ENCODE measurements around the gene COX8C.

Gene COX8C, protein sequence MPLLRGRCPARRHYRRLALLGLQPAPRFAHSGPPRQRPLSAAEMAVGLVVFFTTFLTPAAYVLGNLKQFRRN

DNA sequence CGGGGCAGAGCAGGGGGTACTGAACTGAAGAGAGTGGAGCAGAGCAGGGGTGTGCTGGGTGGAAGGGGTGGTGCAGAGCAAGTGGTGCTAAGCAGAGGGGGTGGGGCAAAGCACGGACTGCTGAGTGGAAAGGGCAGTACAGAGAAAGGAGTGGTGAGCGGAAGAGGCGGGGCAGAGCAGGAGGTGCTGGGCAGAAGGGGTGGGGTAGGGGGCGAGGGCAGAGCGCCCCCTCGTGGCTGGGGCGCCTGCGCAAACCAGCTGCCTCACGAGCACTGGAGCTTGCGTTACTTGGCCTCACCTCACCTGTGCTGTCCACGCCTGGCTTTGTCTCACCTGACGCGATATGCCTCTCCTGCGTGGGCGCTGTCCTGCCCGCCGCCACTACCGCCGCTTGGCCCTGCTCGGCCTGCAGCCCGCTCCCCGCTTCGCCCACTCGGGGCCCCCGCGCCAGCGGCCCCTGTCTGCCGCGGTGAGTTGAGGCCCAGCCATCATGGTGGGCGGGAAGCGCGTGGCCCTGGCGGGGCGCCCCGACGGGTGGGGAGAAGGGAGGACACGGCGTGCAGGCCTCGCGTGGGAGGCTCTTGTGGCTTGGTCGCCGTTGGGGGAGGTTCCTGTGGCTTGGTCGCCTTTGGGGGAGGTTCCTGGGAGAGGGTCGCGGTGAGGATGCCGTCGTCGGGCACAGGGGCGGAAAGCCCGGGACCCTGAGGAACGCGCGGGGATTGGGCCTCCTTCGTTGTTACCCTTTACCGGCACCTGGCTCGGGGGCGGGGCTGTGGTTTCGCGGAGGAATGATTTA, at the start of gene COX8C:
Gene COX8C, plus strand, starts transcription at position 257 of the 796 bp plus-strand sequence. Its CDS starts 87 bp downstream, at position 344.
- DNase-seq: no peak

DNA sequence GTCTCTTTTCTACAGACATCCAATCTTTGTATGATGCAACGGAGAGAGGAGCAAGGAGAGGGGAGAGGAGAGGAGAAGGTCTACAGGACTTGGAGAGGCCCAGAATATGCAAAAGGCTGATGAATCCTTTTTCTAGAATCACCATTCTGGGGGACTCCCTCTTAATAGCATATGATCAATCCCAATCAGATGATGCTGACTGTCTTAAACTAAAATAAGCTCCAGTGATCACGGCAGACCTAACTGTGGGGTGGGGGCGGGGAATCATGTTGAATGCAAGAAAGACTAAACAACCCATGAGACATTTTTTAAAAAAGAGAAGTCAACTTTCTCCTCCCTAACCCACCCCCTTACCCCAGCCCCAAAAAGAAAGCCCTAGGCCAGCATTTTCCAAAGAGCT, 47.6 kb upstream of the COX8C start:
- no peak for DNase-seq

DNA sequence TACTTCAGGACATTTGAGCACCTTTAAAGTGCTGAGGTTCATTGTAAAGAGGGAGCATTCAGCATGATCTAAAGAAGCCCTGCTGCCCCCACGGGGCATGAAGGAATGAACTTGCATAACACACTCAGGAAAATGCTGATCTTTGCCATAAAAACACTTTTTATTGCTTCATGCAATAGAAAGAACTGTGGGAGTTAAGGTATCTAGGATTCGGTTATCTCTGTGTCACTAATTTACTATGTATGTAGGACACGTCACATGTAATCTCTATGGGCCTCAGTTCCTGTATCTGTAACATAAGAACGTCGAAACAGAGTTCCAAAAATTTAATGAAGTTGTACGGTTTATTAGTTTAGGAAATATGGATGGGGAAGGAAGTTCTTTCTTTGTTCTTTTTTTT, 47.1 kb upstream of the COX8C start:
- DNase-seq: no peak

DNA sequence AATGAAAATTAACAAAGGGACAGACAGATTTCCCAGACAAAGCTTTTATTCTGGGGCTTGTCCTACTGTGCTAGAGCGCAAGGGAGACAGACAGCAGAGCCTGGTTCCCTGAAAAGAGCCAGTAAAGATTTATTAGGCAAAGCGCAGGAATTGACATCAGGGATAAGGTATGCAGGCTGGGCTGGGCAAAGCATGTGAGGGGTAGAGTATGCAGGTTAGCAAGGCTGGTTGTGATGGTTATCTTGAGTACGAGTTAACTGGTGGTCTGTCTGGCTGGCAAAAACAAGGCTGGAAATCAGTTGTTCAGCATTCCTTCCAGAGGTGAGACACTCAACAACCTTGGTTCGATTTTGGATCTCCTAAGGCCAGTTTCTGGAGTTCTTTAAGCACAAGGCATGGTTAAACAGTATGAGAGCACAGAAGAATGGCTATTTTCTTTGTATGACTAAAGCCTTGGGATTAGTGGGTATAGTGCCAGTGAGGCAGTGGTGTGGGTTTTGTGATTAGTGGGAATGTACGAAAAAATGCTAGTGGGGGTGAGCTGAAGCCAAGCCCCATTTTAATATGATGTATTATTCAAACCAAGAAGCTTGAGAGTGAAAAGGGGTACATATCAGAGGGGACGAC, 45.0 kb upstream of the COX8C start:
- no peak for DNase-seq

DNA sequence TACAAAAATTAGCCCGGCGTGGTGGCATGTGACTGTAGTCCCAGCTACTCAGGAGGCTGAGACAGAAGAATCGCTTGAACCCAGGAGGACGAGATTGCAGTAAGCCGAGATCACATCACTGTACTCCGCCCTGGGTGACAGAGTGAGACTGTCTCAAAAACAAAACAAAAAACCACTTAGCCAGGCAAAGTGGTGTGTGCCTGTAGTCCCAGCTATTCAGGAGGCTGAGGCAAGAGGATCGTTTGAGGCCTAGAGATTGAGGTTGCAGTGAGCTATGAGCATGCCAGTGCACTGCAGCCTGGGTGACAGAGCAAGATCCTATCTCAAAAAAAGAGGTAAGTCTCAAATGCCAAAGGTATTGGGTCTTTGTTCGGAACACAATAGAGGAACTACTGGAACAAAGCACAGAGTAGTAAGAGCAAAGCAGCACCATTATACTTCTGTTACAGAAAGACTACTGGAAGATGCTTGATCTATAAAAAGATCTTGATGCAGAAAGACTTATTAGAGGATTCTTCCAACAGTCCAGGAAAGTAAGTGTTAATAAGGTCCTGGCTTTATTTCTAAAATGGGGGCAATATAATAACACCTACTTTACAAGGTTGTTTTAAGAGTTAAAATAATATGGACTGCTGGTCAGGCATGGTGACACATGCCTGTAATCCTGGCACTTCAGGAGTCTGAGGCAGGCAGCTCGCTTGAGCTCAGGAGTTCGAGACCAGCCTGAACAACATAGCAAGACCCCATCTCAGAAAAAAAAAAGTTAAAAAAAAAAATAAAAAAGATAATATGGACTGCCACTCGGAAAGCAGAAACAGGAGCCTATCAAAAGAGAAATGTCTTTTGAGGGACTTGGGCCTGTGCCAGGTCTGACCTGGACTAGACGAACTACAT, 44.0 kb upstream of the COX8C start:
- no peak for DNase-seq

DNA sequence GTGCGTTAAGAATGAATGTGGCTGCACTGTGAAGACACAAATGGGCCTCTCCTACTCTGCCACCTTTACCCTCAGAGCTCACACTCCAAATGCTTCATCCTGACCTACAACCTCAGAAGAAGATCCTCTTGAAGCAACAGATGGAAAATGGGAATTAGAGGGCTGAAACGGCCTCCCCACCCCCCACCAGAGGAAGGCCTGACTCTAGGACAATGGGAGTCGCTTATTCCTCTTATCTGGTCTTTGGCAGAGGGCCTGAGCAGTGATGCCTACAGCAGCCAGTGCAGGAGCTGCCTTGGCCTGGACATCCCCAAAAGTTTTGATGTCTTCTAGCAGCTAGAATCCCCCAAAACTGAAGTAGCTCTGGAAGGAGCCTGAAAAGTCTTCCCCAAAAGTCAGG, 43.3 kb upstream of the COX8C start:
- DNase-seq: no peak

DNA sequence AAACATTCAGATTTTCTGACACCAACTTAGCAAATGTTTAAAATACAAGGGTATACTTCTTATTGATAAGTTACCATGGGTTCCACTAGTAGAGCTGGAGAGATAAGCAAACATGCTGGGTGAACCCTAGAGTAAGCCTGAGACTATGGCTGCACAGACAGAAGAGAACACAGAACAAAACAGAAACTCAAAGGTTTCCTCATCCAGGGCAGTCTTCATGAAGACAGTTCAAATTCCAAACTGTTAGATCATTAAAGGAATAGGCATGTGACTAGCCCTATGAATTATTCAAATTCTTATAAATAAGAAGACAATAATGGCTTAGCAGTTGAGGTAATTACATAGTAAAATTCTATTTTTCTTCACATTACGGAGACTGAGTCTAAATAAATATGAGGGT, 42.2 kb upstream of the COX8C start:
- no peak for DNase-seq

DNA sequence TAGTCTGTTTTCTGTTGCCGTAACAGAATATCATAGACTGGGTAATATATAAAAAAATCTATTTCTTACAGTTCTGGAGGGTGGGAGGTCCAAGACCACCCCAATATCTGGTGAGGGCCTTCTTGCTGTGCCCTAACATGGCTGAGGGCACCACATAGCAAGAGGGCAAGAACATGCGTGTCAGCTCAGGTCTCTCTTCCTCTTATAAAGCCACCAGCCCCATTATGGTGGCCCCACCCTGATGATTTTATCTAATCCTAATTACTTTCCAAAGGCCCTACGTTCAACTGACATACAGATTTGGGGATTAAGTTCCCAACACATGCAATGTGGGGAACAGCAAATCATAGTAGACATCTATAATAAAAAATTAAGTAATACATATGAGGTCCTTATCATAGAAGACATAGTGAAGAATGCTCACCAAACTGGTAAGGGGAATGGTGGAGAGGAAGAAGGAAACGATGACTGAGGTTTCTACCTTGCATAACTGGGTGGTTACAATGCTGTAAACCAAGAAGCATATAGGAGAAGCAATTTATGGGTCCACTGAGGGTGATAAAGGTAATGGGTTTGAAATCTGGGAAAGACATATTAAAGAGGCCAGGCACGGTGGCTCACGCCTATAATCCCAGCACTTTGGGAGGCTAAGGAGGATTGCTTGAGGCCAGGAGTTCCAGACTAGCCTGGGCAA, 41.1 kb upstream of the COX8C start:
- no peak for DNase-seq

DNA sequence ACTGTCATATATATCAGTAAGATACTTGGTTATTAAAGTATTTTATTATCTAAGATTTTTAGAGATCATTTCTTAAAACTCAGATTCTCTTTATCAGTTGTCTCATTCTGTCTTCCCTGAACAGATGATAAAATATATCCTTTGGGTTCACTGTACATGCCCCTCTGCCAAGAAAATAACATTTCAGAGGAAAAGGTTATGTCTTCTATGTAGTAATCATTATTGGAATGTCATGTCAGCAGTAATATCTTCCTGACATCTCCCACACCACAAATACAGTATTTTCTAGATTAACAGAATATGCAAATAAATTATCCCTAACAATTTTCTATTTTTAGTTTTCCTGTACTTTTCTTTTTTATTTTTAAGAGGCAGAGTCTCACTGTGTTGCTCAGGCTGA, 40.2 kb upstream of the COX8C start:
- DNase-seq: no peak

DNA sequence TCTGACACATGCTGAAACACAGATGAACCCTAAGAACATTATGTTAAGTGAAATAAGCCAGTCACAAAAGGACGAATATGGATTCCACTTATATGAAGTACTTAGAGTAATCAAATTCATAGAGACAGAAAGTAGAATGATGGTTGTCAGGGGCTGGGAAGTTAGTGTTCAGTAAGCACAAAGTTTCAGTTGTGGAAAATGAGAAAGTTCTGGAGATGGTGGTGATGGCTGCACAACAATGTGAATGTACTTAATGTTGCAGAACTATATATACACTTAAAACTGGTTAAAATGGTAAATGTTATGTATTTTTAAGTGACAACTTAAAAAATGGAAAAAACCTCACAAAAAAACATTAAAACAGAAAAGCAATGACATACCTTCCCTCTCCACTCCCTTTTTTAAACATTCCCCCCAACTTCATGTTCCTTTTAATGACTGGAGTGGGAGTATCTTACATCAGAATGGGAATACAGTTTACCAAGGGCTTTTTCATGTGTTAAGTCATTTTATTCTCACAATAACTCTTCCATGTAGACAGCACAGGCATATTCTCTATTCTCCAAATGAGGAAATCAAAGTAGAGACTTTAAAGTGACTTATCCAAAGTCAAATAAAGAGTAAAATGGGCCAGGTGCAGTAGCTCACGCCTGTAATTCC, 38.2 kb upstream of the COX8C start:
- no peak for DNase-seq

DNA sequence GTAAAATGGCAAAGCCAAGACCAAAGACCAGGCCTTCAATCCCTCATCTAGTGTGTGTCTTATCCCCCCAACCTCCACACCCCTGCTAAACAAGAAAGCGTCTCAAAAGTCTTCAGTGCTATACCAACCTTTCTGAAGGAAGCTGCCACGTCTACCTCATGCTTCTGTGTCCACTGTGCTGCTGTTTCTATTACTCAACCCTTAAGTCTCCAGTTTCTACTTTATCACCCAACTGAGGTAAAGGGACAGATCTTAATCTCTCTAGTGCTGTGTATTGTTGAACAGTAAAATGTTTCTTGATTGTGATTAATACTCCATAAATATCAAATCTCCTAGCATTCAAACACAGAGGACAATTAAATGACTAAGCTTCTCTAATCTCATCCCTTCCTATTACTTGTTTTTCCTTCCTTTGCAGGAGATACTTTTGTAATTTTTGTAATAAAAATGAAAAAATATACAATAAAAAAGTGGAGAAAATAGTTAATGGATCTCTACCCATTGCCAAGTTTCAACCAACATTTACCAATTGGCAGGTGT, 37.5 kb upstream of the COX8C start:
- DNase-seq: no peak

DNA sequence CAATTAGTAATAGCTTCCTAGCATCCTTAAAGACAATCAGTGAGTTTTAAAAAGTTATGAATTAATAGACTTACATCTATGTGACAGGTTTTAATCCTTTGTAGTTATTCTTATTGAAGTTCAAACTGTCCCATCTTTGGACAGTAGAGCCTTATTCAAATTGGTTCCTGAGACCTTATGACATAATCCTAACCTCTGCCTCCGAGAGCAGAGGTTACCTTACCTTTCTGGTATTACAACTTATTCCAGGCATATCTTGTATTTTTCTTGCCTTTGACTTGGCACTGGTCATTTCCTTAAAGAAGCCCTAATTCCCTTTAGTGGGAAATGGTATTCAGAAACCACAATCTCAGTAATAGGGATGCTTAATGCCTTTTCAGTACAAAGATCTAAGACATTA, 35.9 kb upstream of the COX8C start:
- no peak for DNase-seq

DNA sequence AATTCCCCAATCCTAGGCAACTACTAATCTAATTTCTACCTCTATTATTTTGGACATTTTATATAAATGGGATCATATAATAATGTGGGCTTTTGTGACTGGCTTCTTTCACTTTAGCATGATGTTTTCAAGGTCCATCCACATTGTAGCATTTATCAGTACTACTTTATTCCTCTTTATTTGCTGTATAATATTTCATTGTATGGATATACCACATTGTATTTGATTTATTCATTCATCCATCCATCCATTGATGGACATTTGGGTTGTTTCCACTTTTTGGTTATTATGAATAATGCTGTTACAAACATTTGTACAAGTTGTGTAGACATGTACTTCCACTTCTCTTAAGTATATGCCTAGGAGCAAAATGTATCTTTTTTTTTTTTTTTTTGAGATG, 31.4 kb upstream of the COX8C start:
- DNase-seq: no peak

DNA sequence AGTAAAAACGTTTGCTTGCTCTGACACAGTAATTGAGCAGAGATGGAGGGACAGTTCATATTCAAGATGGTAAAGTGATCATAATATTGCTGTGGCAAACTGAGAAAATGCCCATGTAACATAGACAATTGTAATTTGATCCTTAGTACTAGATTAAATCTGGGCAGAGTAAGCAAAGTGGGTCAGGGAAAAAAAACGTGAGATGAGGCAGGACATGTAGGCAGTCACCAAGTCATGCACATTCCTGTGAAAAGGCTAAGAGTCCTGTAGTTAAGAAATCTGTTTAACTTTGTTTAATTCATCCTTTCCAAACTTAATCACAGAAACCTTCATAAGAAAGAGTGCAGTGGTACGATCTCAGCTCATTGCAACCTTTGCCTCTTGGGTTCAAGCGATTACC, 30.3 kb upstream of the COX8C start:
- DNase-seq: no peak

DNA sequence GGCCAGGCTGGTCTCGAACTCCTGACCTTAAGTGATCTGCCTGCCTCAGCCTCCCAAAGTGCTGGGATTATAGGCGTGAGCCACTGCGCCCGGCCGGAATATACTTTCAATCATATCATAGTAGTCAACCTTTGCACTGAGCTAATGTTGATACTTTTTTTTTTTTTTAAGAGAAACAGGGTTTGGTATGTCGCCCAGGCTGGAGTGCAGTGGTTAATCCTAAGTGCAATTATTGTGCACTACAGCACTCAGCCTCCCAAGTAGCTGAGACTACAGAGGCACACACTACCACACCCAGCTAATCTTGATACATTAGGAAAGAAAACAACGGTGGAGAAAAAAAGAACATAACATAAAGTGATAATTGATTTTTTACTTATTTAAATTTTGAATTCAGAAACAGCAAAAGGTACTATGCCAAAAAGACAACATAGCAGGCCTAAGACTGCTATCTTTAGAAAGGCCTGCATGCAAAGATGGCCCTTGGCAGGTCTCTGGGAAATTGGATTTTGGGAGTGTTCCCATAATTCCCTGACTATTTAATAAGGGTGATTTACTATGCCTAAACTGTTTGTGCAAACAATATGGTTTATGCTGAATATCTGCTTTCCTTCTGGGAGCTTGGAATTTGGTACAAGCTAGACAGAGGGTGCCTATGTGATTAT, 29.6 kb upstream of the COX8C start:
- no peak for DNase-seq

DNA sequence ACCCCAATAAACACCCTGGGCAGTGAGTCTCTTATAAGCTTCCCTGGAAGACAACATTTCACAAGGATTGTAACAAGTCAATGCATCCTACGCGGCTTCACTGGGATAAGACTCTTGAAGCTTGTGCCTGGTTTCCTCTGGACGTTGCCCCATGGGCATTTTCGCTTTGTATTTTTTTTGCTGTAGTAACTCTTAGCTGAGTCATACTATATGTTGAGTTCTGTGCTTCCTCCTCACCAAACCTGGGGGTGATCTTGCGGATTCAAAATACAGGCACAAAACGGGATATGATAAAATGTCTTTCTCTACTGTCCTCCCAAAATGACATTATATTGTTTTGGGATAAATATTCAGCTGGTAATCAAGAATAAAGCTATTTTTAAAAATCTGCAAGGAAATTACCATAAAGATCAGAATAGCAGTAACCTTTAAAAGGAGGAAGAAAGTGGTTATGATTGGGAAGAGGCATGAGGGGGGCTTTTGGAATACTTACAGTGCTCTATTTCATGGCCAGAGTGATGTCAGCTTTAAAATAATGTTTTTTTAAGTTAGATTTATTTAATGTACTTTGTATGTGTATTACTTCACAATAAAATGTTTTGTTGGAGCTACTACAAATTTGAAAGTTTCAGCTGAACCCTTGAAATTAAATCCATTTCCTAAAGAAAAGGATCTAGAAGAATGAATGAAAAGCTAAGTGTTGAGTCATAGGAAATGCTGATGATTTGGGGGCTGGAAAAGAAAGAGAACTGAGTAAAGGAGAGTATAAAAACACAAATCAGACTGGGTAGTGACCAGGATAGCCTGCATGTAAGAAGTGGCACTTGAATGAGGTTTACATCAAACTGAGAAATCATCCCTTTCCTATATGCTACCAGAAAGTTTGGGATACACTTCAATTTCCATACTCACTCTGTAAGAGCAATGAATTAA, 28.8 kb upstream of the COX8C start:
- DNase-seq: no peak

DNA sequence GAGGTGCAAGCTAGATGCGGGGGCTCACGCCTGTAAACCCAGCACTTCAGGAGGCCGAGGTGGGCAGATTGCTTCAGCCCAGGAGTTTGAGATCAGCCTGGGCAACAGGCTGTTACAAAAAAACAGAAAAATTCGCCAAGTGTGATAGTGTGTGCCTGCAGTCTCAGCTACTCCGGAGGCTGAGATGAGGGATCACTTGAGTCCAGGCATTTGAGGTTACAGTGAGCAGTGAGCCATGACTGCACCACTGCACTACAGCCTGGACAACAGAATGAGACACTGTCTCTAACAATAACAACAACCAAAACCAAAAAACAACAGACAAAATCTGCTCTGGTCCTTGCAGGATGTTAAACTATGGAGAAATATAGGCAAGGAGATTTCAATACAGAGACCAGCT, 28.1 kb upstream of the COX8C start:
- no peak for DNase-seq

DNA sequence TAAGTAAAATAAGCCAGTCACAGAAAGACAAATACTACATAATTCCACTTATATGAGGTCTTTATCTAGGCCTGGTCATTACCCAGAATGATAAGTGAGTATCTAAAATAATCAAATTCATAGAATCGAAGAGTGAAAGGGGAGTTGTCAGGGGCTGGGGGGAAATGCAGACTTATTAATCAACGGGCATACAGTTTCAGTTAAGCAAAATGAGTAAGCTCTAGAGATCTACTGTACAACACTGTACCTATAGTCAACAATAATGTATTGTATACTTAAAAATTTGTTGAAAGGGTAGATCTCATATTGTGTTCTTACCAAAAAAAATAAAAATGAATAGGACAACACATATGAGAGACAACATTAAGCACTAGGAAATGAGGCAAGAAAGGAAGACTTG, 27.5 kb upstream of the COX8C start:
- no peak for DNase-seq

DNA sequence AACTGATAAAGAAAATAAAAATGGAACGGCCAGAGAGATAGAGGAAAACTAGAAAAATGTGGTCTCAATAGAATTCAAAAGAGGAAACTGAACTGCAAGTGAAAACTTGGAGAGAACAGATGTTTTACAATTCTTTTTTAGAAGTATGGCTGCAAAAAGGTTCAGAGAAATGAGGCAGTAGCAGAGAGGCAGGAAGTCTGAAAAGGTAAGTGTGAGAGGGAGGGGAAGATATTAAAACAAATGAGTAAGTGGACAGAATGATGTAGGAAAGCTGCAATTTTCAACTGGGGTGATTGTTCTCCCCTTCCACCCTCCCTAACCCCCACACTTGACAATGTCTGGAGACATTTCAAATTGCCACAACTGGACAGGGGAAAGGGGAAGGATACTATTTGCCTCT, 27.0 kb upstream of the COX8C start:
- no peak for DNase-seq

DNA sequence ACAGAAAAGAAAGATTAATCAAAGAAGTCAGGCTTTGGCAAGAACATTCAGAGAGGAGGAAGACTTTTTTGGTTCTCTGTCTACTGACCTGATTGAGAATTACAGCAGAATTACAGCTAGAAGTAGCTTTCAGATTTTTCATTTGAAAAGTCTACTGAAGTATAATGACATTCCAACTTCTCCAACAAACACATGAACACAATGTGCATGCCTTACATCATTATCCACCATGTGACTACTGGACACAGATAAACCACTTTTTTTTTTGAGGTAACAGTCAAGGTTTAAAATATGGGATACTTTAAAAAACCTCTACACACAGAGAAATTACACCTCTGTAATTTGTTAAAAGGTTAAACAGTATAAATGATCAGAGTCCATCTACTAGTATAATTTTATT, 26.5 kb upstream of the COX8C start:
- DNase-seq: no peak
